Coronary artery (tissue), 2 donors: Measurements from ENCODE around the gene TSPAN5.

Source experiments
- DNase-seq: peaks from one replicate; pipeline ENCODE4 v3.0.0-alpha.2; 2017; ENCODE audit warnings: low spot score
- H3K27ac ChIP-seq, 2 donors: fragments of 200-600 bp; sonication (generic); one replicate each; pipeline ENCODE4 v1.5.1; 2016 to 2019
- H3K4me3 ChIP-seq: fragments of 200-600 bp; sonication (generic); 2 replicates; pipeline ENCODE4 v1.5.1; 2016; ENCODE audit warnings: mild to moderate bottlenecking, moderate library complexity
- CTCF ChIP-seq: fragments of 200-600 bp; sonication (generic); IDR thresholded peaks from one replicate; pipeline ENCODE4 v1.5.1; 2019; ENCODE audit warnings: antibody characterized with exemption

TSPAN5 gene

GRCh38 chr4:98446499-98447375, 211.7 kb downstream of the TSPAN5 start:
- Histone ChIP-seq H3K4me3 (no peak overlapping the region), H3K27ac (no peak overlapping the region)
- DNase-seq = no peak
- TF ChIP-seq CTCF = no peak

DNA sequence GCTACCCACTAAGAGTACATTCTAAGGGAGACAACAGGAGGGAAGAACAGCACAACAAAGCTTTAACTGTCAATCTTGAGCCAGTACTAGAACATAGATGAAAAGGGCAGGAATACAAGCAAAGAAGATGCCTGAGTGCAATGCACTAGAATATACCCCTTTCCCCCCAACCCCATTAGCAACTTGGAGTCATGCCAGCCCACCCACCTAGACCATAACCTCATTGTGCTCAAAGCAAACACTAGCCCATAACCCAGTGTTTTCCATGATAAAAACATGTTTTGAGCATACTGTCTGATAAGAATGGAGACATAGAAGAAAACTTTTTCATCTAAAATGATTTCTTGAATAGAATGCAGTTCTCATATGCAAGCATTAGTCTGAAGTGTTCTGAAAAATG, 214.0 kb downstream of the TSPAN5 start:
- no peak for TF ChIP-seq CTCF
- DNase-seq = no peak
- no peak overlapping the region for H3K27ac ChIP-seq

DNA sequence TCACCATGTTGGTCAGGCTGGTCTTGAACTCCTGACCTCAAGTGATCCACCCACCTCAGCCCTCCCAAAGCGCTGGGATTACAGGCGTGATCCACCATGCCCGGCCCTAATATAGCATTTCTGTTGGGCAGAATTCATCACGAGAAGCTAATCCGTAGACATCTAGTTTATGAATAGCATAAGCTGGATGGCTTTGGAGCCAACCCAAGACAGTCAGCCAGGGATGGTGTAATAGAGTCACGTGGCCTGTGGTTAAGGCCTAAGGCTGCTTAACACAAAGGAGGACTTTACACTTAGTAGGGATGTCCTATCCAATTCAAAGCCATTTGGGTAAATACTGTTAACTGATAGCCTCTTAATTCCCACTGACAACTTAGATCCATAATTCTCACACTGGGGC, 223.6 kb downstream of the TSPAN5 start:
- TF ChIP-seq CTCF = no peak
- Histone ChIP-seq H3K4me3 (no peak overlapping the region), H3K27ac (no peak overlapping the region)
- no peak for DNase-seq

More for the DNA sequence above, 214.0 kb downstream of the TSPAN5 start:
- H3K4me3 ChIP-seq = no peak overlapping the region

GRCh38 chr4:98433691-98434090, 224.7 kb downstream of the TSPAN5 start:
- TF ChIP-seq CTCF = no peak
- Histone ChIP-seq H3K27ac (no peak overlapping the region), H3K4me3 (no peak overlapping the region)
- DNase-seq = no peak

DNA sequence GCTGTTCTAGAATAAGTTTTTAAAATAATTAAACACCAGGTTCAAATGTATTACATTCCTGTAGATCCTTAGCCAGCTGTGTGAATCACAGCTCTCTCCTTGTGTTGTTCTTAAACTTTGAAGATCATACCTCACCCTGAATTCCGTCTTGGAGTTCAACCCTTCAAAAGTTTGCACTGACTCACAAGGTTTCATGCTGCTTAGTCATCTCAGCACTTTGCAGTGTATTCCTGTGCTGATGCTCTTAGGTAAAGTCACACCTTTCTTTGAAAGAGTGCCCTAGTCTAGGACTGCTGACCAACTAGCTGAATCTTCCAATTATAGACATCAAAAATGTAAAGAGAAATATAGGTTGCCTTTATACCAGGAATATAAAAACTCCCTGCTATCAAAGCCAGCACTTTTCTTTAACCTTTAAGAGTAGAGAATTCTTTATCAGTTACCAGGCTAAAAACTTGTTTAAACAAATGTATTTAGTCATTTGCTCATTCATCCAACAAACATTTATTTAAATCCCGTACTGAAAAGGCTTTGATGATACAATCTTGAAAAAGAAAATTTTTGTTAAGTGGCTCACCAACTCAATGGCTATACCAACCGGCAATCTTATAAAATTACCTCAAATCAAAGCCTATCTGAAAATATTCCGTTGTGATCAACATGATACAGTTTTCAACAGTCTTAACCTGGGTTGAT, 227.6 kb downstream of the TSPAN5 start:
- TF ChIP-seq CTCF = no peak
- Histone ChIP-seq H3K27ac (no peak overlapping the region), H3K4me3 (no peak overlapping the region)
- no peak for DNase-seq

DNA sequence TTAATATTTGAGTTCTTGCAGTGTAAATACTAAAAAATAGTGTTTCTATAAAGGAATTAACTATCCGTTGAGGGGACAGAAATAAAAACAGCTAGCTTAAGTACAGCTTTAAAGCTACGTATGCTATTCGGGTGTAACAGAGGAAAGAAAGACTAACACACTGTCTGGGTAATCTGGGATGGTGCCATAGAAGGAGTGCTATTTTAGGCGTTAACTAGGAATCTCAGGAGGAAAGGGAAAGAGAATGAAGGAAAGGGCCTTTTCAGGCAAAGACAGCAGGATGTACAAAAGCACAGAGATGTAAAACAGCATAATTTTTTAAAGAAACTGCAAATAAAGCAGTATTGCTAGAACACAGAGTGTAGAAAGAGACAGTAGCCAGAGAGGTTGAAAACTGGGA, 235.4 kb downstream of the TSPAN5 start:
- H3K27ac ChIP-seq = no peak overlapping the region
- no peak for DNase-seq
- no peak for TF ChIP-seq CTCF
- no peak overlapping the region for H3K4me3 ChIP-seq
